HG03558 (cell line): ENCODE results near the gene PHC2.

Source experiments
- ATAC-seq: cut with Tn5 transposase; IDR thresholded peaks from one replicate; pipeline ENCODE4 v1.9.1; 2021; ENCODE audit warnings: moderate number of reproducible peaks; ENCODE audit not compliant: unreplicated experiment; ENCODE audit errors: extremely low read depth

Gene PHC2

DNA sequence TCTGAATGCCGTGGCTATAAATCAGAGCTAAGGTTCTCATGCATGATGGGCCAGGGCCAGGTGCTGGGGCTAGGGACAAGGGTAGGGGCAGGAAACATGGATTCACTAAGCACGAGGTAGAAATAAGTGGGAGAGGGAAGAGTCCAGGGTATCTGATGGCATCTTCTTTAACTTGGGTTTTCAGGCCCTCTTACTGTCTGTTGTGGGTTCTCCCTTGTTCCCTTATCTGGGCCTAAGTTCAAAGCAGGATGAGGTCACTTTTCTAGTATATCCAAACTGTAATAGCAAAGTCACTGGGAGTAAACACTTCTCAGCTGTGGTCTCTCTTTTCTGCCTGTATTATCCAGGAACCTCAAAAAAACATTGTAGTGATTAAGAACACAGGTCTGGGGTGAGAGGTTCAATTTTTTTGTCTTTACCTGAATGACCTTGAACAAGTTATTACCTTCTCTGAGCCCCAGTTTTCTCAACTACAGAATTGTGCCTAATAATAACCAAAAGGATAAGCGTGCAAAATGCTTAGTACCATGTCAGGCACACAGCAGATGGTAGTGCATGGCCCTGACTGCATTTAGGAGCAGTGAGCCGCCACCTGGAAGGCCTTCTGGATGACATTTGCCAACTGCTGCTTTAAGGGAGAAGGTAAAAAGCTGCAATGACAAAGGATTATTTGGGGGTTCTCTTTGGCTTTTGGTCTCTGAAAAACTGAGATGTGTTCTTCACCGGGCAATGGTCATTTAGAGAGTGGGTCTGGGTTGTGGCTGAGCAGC lies 56.4 kb downstream of the PHC2 start:
- no peak for ATAC-seq

DNA sequence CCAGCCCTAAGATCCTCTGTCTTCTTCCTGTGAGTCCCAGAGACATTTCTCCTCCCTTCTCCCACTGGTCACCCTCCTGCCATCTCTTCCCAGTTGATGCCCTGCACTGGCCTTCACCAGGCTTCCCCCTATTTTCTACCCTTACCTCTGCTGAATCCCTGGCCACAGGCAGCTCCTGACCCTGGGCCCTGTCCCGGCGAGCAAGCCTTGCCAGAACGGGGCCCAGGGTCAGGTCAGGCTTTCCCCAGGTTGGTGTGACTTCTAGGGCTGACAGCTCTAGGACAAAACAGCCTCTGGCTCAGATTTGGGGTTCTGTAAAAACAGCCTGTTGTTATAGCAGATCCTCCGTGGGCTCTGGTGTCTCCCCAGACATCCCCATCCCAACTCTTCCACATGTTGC lies 57.3 kb downstream of the PHC2 start:
- no peak for ATAC-seq

- no peak for ATAC-seq
Measured at GRCh38 chr1:33372677-33373076, 58.2 kb downstream of the PHC2 start.

- no peak for ATAC-seq
Measured at GRCh38 chr1:33372162-33372561, 58.7 kb downstream of the PHC2 start.

GRCh38 chr1:33371334-33371733 lies 59.6 kb downstream of the PHC2 start:
- ATAC-seq = no peak

GRCh38 chr1:33370827-33371226 lies 60.1 kb downstream of the PHC2 start:
- ATAC-seq = no peak

DNA sequence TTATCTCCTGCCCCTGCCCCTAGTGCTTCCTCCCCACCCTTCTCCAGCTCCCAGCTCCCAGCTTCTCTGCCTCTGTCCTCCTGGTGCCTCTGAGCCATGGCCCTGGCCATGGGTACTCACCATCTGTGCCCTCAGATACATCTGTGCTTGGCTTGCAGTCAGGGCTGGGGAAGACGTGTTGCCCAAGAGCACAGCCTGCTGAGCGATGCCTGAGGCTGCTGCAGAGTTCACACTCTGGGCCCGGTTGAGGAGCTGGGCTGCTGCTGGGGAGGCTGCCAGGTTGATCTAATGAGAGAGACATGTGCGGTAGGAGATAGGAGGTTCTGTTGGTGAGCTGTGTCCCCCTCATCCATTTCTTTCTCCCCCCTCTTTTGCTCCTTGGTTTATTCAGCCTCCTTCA lies 60.6 kb downstream of the PHC2 start:
- no peak for ATAC-seq

- no peak for ATAC-seq
Measured at GRCh38 chr1:33369764-33370163, 61.1 kb downstream of the PHC2 start.

GRCh38 chr1:33369081-33369480 lies 61.8 kb downstream of the PHC2 start:
- no peak for ATAC-seq

GRCh38 chr1:33368431-33368830 lies 62.5 kb downstream of the PHC2 start:
- no peak for ATAC-seq

GRCh38 chr1:33367485-33368405 lies 63.1 kb downstream of the PHC2 start:
- ATAC-seq = no peak

DNA sequence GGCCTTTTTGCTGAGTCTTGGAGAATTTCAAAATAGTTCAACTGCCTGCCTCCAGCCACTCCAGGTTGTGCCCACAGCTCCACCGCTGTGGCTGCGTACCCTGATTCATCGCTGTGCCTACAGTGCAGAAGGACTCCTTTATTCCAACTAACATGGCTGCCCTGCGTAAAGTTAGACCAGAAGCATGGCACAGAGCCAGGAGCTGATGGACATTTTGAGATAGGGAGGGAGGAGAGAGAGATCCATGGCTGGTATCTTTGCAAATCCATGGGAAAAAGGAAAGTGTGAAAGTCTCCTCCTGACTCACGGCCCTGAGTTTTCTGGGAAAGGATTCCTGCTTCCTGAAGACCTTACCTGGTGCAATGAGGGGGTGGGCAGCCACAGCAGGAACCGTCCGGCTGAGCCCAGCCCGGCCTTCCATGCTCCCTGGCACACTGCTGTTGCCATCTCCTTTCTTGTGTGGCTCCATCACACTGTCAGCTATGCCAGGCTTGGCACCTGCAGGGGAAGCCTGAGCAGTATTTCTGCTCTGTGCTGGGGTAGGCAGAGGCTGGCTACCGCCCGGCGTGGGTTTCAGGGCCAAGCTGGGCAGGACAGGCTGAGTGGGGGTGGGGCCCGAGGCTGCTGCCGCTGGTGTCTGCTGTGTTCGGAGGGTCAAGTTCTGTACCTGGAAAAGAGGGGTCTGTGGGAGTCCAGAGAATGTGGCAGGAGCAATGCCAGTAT lies 64.0 kb downstream of the PHC2 start:
- no peak for ATAC-seq

DNA sequence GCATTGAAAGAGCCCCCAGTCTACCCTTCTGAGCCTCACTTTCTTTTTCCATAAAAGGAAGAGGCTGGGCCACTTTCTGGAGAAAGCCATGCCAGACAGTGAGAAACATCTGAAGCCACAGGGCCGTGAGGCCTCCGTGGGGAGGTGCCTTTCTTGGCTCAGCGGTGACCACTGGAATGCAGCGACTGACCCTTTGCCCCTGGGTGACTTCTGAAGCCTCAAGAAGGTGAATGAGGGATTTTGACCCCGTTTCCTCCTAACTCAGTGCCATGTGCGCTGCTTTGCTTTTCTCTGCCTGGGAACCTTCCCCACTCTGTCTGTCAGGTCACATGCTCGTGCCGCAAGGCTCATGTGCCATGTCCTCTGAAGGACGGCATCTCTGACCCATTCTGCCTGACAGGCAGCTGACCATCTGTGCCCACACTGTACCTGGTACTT lies 65.3 kb downstream of the PHC2 start:
- no peak for ATAC-seq

DNA sequence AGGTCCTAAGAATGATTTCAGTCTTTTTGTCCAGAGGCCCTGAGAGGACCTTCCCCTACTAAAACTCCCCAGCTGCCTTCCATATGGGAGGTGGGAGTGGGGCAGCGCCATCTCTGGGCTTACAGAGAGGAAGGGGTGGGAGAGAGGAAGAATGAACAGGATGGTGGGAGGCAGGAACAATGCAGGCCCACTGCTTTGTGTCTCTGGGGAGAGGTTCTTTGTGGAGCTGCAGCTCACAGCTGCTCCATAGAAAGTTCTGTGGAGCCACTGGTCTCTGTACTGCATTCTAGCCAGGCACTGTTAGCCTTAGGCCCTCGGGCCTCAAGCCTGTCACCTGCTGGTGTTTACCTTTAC lies 66.4 kb downstream of the PHC2 start:
- ATAC-seq = no peak

GRCh38 chr1:33363470-33363861 lies 67.4 kb downstream of the PHC2 start:
- ATAC-seq = no peak

DNA sequence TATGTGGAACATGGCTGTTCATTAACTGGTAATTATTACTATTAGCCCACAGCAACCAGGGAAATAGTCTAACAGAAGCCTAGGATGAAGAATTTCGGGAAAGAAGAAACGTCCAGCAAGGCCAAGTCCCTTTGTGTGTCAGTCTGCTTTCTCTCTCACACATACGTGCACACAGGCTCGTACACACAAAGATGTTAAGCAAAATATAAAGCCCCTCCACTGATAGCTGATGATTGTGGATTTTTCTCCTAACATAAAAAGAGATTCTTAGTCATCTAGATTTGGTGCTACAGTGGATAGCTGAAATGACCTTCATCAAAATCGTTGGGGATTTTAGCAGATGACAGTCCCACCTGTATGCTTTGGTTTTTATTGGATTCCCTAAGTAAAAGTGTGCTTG lies 67.9 kb downstream of the PHC2 start:
- no peak for ATAC-seq

GRCh38 chr1:33361532-33362235 lies 69.2 kb downstream of the PHC2 start:
- no peak for ATAC-seq

DNA sequence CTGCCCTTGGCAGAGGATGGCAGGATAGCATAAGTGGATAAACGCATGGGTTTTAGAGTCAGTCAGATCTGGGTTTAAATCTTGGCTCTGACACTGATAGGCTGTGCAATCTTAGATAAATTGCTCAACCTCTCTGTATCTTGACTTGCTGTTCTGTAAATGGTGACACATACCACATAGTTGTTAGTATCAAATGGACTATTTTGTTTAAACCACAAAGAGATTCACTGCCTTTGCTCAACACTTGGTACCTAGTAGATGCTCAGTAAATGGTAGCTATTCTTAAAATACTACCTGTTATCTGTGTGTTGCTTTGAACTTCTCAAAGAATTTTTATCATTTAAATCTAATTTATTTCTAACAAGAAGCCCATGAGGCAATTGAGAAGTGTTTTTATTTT lies 70.5 kb downstream of the PHC2 start:
- no peak for ATAC-seq

DNA sequence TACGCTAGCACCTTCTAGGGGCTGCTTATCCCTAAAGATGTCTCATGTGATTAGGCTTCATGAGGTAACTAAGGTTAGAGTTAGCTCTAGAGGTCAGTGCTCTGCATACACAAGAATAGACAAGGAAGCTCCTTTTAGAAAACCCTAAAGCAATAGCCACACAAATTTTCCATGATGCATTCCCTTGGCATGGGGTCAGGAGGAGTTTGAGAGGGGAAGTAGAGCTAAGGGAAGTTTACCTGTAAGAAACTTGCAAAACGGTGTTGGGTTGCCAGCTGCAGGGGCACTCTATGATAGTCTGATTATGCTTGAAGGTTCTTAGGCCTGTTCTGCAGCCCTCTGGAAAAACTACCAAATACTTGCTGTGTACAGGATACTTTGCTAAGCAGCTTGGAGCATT lies 71.0 kb downstream of the PHC2 start:
- ATAC-seq = no peak

- ATAC-seq = no peak
Measured at GRCh38 chr1:33358795-33359503, 71.9 kb downstream of the PHC2 start.
